HG03060 (cell line): ENCODE measurements around the gene PCDHGB7.
A peak's percentile ranks its signal among the peaks of the same experiment; 100 is the strongest.
"Not testable (repeated sequence)": the region's sequence is repeated elsewhere in the genome, so short reads cannot be mapped to it uniquely, and the experiment has no call there.

ENCODE experiments used
- ATAC-seq: cut with Tn5 transposase; IDR thresholded peaks from one replicate; pipeline ENCODE4 v1.9.1; 2021; ENCODE audit warnings: low read depth, moderate number of reproducible peaks; ENCODE audit not compliant: unreplicated experiment

Gene PCDHGB7

GRCh38 chr5:141417494-141418172 is at the start of gene PCDHGB7:
TSS of gene PCDHGB7 (plus strand) at chr5:141417677. CDS start at chr5:141417860, 183 bp downstream.
- ATAC-seq: not testable (repeated sequence)

- peak; percentile 88 for ATAC-seq
Observed at GRCh38 chr5:141369994-141370848, 47.3 kb upstream of the PCDHGB7 start, which contains the start of gene PCDHGB3. TSS of gene PCDHGB3 (plus strand) at chr5:141370242. CDS start at chr5:141370395, 153 bp downstream.

GRCh38 chr5:141371572-141372475 is 45.7 kb upstream of the PCDHGB7 start:
- ATAC-seq: no peak

- ATAC-seq: no peak
Observed at GRCh38 chr5:141373673-141374317, 43.7 kb upstream of the PCDHGB7 start, which contains the start of gene PCDHGA6. TSS of gene PCDHGA6 (plus strand) at chr5:141373891. CDS start at chr5:141374084, 193 bp downstream.

- no peak for ATAC-seq
Observed at GRCh38 chr5:141374627-141375026, 42.9 kb upstream of the PCDHGB7 start.

GRCh38 chr5:141375444-141376155 is 41.9 kb upstream of the PCDHGB7 start:
- not testable (repeated sequence) for ATAC-seq

GRCh38 chr5:141382469-141383294 is 34.8 kb upstream of the PCDHGB7 start, which contains the start of gene PCDHGA7:
TSS of gene PCDHGA7 (plus strand) at chr5:141382742. CDS start at chr5:141382900, 158 bp downstream.
- ATAC-seq: no peak

- ATAC-seq: no peak
Observed at GRCh38 chr5:141383345-141383744, 34.1 kb upstream of the PCDHGB7 start.

GRCh38 chr5:141384471-141385267 is 32.8 kb upstream of the PCDHGB7 start:
- no peak for ATAC-seq

- ATAC-seq: not testable (repeated sequence)
Observed at GRCh38 chr5:141387557-141388311, 29.7 kb upstream of the PCDHGB7 start, which contains the start of gene PCDHGB4. TSS of gene PCDHGB4 (plus strand) at chr5:141387698. CDS start at chr5:141387885, 187 bp downstream.

GRCh38 chr5:141388661-141389060 is 28.8 kb upstream of the PCDHGB7 start:
- ATAC-seq: no peak

GRCh38 chr5:141389153-141390042 is 28.1 kb upstream of the PCDHGB7 start:
- ATAC-seq: no peak

- no peak for ATAC-seq
Observed at GRCh38 chr5:141392429-141393198, 24.9 kb upstream of the PCDHGB7 start, which contains the start of gene PCDHGA8. TSS of gene PCDHGA8 (plus strand) at chr5:141392633. CDS start at chr5:141392814, 181 bp downstream.

GRCh38 chr5:141393267-141393666 is 24.2 kb upstream of the PCDHGB7 start:
- ATAC-seq: no peak
